DMS53 treated with DMSO at 0.1 percent for 48 hours (cell line): Measurements from ENCODE around the gene AUH.
"Not testable (repeated sequence)": the region's sequence is repeated elsewhere in the genome, so short reads cannot be mapped to it uniquely, and the experiment has no call there.

ENCODE experiments used
- DNase-seq: peaks from one replicate; lab custom pipeline; 2025; ENCODE audit not compliant: unreplicated experiment; lab: John Stamatoyannopoulos, UW

The AUH gene

GRCh38 chr9:91379426-91379825, 17.7 kb upstream of the AUH start:
- no peak for DNase-seq

- DNase-seq = no peak
Measured at GRCh38 chr9:91378695-91379127, 17.0 kb upstream of the AUH start.

GRCh38 chr9:91378054-91378453, 16.3 kb upstream of the AUH start:
- DNase-seq = not testable (repeated sequence)

- DNase-seq = no peak
Measured at GRCh38 chr9:91376239-91376638, 14.5 kb upstream of the AUH start.

GRCh38 chr9:91374939-91375338, 13.2 kb upstream of the AUH start:
- no peak for DNase-seq

- DNase-seq = no peak
Measured at GRCh38 chr9:91371894-91372293, 10.2 kb upstream of the AUH start.

- not testable (repeated sequence) for DNase-seq
Measured at GRCh38 chr9:91370006-91370405, 8.3 kb upstream of the AUH start.

GRCh38 chr9:91364702-91365101, 3.0 kb upstream of the AUH start:
- no peak for DNase-seq

- no peak for DNase-seq
Measured at GRCh38 chr9:91364005-91364404, 2.3 kb upstream of the AUH start.

- no peak for DNase-seq
Measured at GRCh38 chr9:91362051-91362611, 413 bp upstream of the AUH start.

- no peak for DNase-seq
Measured at GRCh38 chr9:91360551-91361290, 997 bp downstream of the AUH start.

- DNase-seq = no peak
Measured at GRCh38 chr9:91359734-91360470, 1.8 kb downstream of the AUH start.

GRCh38 chr9:91359083-91359482, 2.6 kb downstream of the AUH start:
- no peak for DNase-seq

GRCh38 chr9:91354881-91355280, 6.8 kb downstream of the AUH start:
- no peak for DNase-seq

- DNase-seq = no peak
Measured at GRCh38 chr9:91349115-91349555, 12.6 kb downstream of the AUH start.

- DNase-seq = no peak
Measured at GRCh38 chr9:91348191-91348807, 13.4 kb downstream of the AUH start.

GRCh38 chr9:91347377-91347776, 14.3 kb downstream of the AUH start:
- DNase-seq = no peak

GRCh38 chr9:91346644-91347043, 15.1 kb downstream of the AUH start:
- no peak for DNase-seq

GRCh38 chr9:91345978-91346377, 15.7 kb downstream of the AUH start:
- no peak for DNase-seq

- DNase-seq = no peak
Measured at GRCh38 chr9:91342575-91342974, 19.1 kb downstream of the AUH start.

- no peak for DNase-seq
Measured at GRCh38 chr9:91341749-91342148, 20.0 kb downstream of the AUH start.
